Osteoblast (primary cell): ENCODE measurements around the gene TEKT5. TPM values are rescaled to one million over a fixed set of nuclear protein-coding genes. Genes with fewer than 3 reads are reported as not detected.
A peak's percentile ranks its signal among the peaks of the same experiment; 100 is the strongest.

Experiments
- DNase-seq: peaks from one replicate; pipeline ENCODE4 v3.0.0; 2011; ENCODE audit warnings: low spot score, mixed read lengths; ENCODE audit not compliant: insufficient read length; ENCODE audit errors: missing footprints
- H2AFZ ChIP-seq: 2 replicates; pipeline ENCODE4 v1.6.0; 2011; ENCODE audit warnings: mild to moderate bottlenecking, low read length
- H3K27ac ChIP-seq: 2 replicates; pipeline ENCODE4 v1.5.1; 2011; ENCODE audit warnings: mild to moderate bottlenecking, low read depth, low read length, moderate library complexity
- H3K27me3 ChIP-seq: 2 replicates; pipeline ENCODE4 v1.6.0; 2012; ENCODE audit warnings: mild to moderate bottlenecking, control low read depth, inconsistent platforms, low read length, moderate library complexity; ENCODE audit not compliant: insufficient read depth
- H3K36me3 ChIP-seq: 2 replicates; pipeline ENCODE4 v1.5.1; 2011; ENCODE audit warnings: mild to moderate bottlenecking, low read length, control low read depth, moderate library complexity; ENCODE audit not compliant: insufficient read depth
- H3K4me1 ChIP-seq: 2 replicates; pipeline ENCODE4 v1.5.1; 2011; ENCODE audit warnings: mild to moderate bottlenecking, low read length, control low read depth, moderate library complexity; ENCODE audit not compliant: insufficient read depth
- H3K4me2 ChIP-seq: 2 replicates; pipeline ENCODE4 v1.6.0; 2011; ENCODE audit warnings: mild to moderate bottlenecking, low read length; ENCODE audit not compliant: insufficient read depth
- H3K4me3 ChIP-seq: fragments of 200-600 bp; sonication (generic); 3 replicates; pipeline ENCODE4 v1.5.1; 2012; ENCODE audit warnings: mild to moderate bottlenecking, low read length, inconsistent platforms; ENCODE audit not compliant: insufficient read depth
- H3K79me2 ChIP-seq: 2 replicates; pipeline ENCODE4 v1.6.0; 2012; ENCODE audit warnings: mild to moderate bottlenecking, low read length, control low read depth, inconsistent platforms; ENCODE audit not compliant: insufficient read depth
- H3K9me3 ChIP-seq: 2 replicates; pipeline ENCODE4 v1.5.1; 2011; ENCODE audit warnings: low read depth, low read length, control low read depth
- H4K20me1 ChIP-seq: 2 replicates; pipeline ENCODE4 v1.6.0; 2012; ENCODE audit warnings: mild to moderate bottlenecking, low read length, control low read depth; ENCODE audit not compliant: insufficient read depth
- CTCF ChIP-seq: IDR thresholded peaks from 2 replicates; pipeline ENCODE4 v1.5.1; 2011; ENCODE audit warnings: mild to moderate bottlenecking, low read depth, low read length, moderate library complexity; ENCODE audit errors: extremely low read depth
- total RNA-seq: library from RNA; depleted of rRNA; stranded (reverse); fragments of >200 nt; gene quantifications from 2 replicates; pipeline ENCODE4 v1.2.3, GENCODE V29; 2012

The TEKT5 gene
- total RNA-seq, 1 donor = 0.36 TPM

- no peak overlapping the region for H3K4me3 ChIP-seq
- H3K9me3 ChIP-seq = no peaks in the 10 kb centered on the region
- no peaks in the 10 kb centered on the region for H3K36me3 ChIP-seq
- no peak overlapping the region for H3K27ac ChIP-seq
- no peaks in the 10 kb centered on the region for H4K20me1 ChIP-seq
- no peaks in the 10 kb centered on the region for H3K79me2 ChIP-seq
- no peak overlapping the region for H3K4me2 ChIP-seq
- no peaks in the 10 kb centered on the region for H3K27me3 ChIP-seq
- no peaks in the 10 kb centered on the region for H3K4me1 ChIP-seq
- H2AFZ ChIP-seq = no peak overlapping the region
- no peak for TF ChIP-seq CTCF
- peak; percentile 80 for DNase-seq
Observed at GRCh38 chr16:10647721-10648296, 46.9 kb downstream of the TEKT5 start.

DNA sequence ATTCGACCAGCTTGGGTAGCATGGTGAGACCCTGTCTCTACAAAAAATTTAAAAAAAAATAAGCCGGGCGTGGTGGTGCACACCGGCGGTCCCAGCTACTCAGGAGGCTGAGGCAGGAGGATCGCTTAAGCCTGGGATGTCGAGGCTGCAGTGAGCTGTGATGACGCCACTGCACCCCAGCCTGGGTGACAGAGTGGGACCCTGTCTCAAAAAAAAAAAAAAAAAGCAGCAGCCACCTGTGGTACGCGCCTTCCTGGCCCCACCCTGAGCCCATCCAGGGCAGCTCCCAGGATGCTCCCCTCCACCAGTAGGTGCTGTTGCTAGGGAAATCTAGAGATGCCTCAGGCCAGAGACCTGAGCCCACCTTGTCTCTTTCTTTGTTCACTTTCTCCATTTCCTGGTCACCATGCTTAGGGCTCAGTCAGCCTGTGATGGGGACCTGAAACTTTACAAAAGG, 47.4 kb downstream of the TEKT5 start:
- Histone ChIP-seq H3K4me2 (no peak overlapping the region), H3K9me3 (no peaks in the 10 kb centered on the region), H3K27ac (no peak overlapping the region), H3K36me3 (no peaks in the 10 kb centered on the region), H3K79me2 (no peaks in the 10 kb centered on the region), H4K20me1 (no peaks in the 10 kb centered on the region), H3K4me3 (no peak overlapping the region), H3K4me1 (no peaks in the 10 kb centered on the region), H2AFZ (no peak overlapping the region), H3K27me3 (no peaks in the 10 kb centered on the region)
- TF ChIP-seq CTCF = no peak
- no peak for DNase-seq

GRCh38 chr16:10646581-10647263, 48.0 kb downstream of the TEKT5 start:
- no peaks in the 10 kb centered on the region for H3K27me3 ChIP-seq
- H3K27ac ChIP-seq = no peak overlapping the region
- H3K4me3 ChIP-seq = no peak overlapping the region
- no peak for DNase-seq
- no peak overlapping the region for H2AFZ ChIP-seq
- H3K4me2 ChIP-seq = no peak overlapping the region
- no peaks in the 10 kb centered on the region for H3K36me3 ChIP-seq
- H3K9me3 ChIP-seq = no peaks in the 10 kb centered on the region
- no peaks in the 10 kb centered on the region for H3K4me1 ChIP-seq
- TF ChIP-seq CTCF = no peak
- H4K20me1 ChIP-seq = no peaks in the 10 kb centered on the region
- no peaks in the 10 kb centered on the region for H3K79me2 ChIP-seq

DNA sequence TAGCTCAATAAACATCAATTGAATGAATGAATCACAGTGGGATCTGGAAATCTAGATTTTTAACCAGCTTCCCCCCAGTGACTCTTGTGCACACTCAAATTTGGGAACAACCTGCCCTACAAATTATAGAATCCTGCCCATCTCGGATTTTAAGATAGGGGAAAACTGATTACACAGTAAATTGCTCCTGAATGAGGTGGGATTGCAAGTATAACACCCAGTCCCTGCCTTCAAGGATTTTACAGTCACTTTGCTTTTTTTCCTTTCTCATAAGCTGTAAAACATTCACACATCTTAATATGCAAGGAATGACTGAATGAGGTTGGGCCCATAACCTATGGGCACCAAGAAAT, 48.5 kb downstream of the TEKT5 start:
- Histone ChIP-seq H3K27ac (no peak overlapping the region), H3K9me3 (no peaks in the 10 kb centered on the region), H3K4me1 (no peaks in the 10 kb centered on the region), H3K79me2 (no peaks in the 10 kb centered on the region), H3K36me3 (no peaks in the 10 kb centered on the region), H2AFZ (no peak overlapping the region), H3K4me3 (no peak overlapping the region), H3K4me2 (no peak overlapping the region), H3K27me3 (no peaks in the 10 kb centered on the region), H4K20me1 (no peaks in the 10 kb centered on the region)
- no peak for DNase-seq
- no peak for TF ChIP-seq CTCF
